Endodermal cell (in vitro differentiated cells): Measurements from ENCODE around the gene RIGI. TPM values are rescaled to one million over a fixed set of nuclear protein-coding genes. Genes with fewer than 3 reads are reported as not detected.
A peak's percentile ranks its signal among the peaks of the same experiment; 100 is the strongest.

Experiments
- DNase-seq: peaks from one replicate; pipeline ENCODE4 v3.0.0-alpha.2; 2017
- H3K27ac ChIP-seq: 2 replicates; pipeline ENCODE4 v1.5.1; 2013; ENCODE audit warnings: mild to moderate bottlenecking, low read depth, low read length, moderate library complexity
- H3K27me3 ChIP-seq: 2 replicates; pipeline ENCODE4 v1.6.1; 2013; ENCODE audit warnings: mild to moderate bottlenecking, low read length, moderate library complexity; ENCODE audit not compliant: insufficient read depth, control insufficient read depth, poor library complexity, severe bottlenecking
- H3K36me3 ChIP-seq: 2 replicates; pipeline ENCODE4 v1.7.0; 2013; ENCODE audit warnings: mild to moderate bottlenecking, low read length, moderate library complexity; ENCODE audit not compliant: control insufficient read depth, insufficient read depth
- H3K4me1 ChIP-seq: one replicate; pipeline ENCODE4 v1.7.0; 2013; ENCODE audit warnings: low read length; ENCODE audit not compliant: control insufficient read depth, insufficient read depth
- H3K4me3 ChIP-seq: 2 replicates; pipeline ENCODE4 v1.5.1; 2013; ENCODE audit warnings: mild to moderate bottlenecking, low read length, moderate library complexity
- H3K9ac ChIP-seq: 2 replicates; pipeline ENCODE4 v1.6.1; 2013; ENCODE audit warnings: mild to moderate bottlenecking, low read length, moderate library complexity; ENCODE audit not compliant: poor library complexity, severe bottlenecking; ENCODE audit errors: extremely low read depth
- H3K9me3 ChIP-seq: 2 replicates; pipeline ENCODE4 v1.6.1; 2013; ENCODE audit warnings: mild to moderate bottlenecking, low read length, moderate library complexity; ENCODE audit not compliant: control insufficient read depth
- H3K27ac Mint-ChIP-seq: 2 replicates; pipeline ENCODE4 v1.8.0; 2020; ENCODE audit warnings: mixed read lengths
- H3K27me3 Mint-ChIP-seq: 2 replicates; pipeline ENCODE4 v1.8.0; 2021; ENCODE audit warnings: mild to moderate bottlenecking, mixed read lengths; ENCODE audit not compliant: insufficient read depth
- H3K36me3 Mint-ChIP-seq: 2 replicates; pipeline ENCODE4 v1.8.0; 2020; ENCODE audit warnings: low read depth, mixed read lengths
- H3K4me1 Mint-ChIP-seq: 2 replicates; pipeline ENCODE4 v1.8.0; 2020; ENCODE audit warnings: mixed read lengths
- H3K4me3 Mint-ChIP-seq: 2 replicates; pipeline ENCODE4 v1.8.0; 2020; ENCODE audit warnings: mild to moderate bottlenecking, moderate library complexity, mixed read lengths
- H3K9me3 Mint-ChIP-seq: 2 replicates; pipeline ENCODE4 v1.8.0; 2020; ENCODE audit warnings: mild to moderate bottlenecking, mixed read lengths
- whole genome bisulfite sequencing, 2 experiments: methylation state at CpG; one replicate each; pipeline versions ENCODE4 v1.1.5 to v1.1.7; 2013; ENCODE audit warnings: missing lambda C conversion rate in 2 of 2, mixed read lengths in 1 of 2; ENCODE audit not compliant: insufficient coverage in 1 of 2, insufficient read length in 1 of 2; 5-methylcytosine and 5-hydroxymethylcytosine counted together
- long read RNA-seq, 4 experiments: library from polyadenylated mRNA in 2 of 4; library from RNA in 1 of 4; library from capped mRNA in 1 of 4; stranded (forward) in 3 of 4; unstranded in 1 of 4; transcript quantifications; one replicate each; pipeline ENCODE4 v2.0.0, GENCODE V29; 2020 to 2021; ENCODE audit warnings: inconsistent platforms in 1 of 4
- polyA plus RNA-seq, 2 experiments: library from polyadenylated mRNA; stranded (reverse); fragments of 50-300 nt; gene quantifications; one replicate each; pipeline ENCODE4 v1.2.3, GENCODE V29; 2013
- total RNA-seq, 2 donors: library from RNA; stranded (reverse); fragmentation: NEBNext Ultra II Directional in 1 of 2; extraction: Animal tissue kit (Norgen Biotek cat#: 25700) in 1 of 2; gene quantifications; 2 replicates in 1 of 2; 3 replicates in 1 of 2; pipeline ENCODE4 v1.2.1, GENCODE V29; 2021
- TF ChIP-seq, protein P1 (sequence below): fragments of 200-600 bp; sonication (generic); conservative IDR thresholded peaks from 2 replicates; pipeline ENCODE4 v1.5.0; 2021; ENCODE audit warnings: antibody characterized with exemption, mild to moderate bottlenecking

RIGI gene
- 10 to 100 TPM in 1 of 2 donors, 1 to 10 TPM in 1; 8.3 to 12.6 TPM for total RNA-seq
- polyA plus RNA-seq (2013, experiment 1 of 2) = 4.5 TPM
- polyA plus RNA-seq (2013, experiment 2 of 2) = 4.8 TPM
- long read RNA-seq, experiment 1, partial matches to known transcripts = 2 of 3 reads
- long read RNA-seq, experiment 1, other reads (novel, unspliced or antisense) = 1 of 3 reads
- long read RNA-seq, experiment 2, full-length matches to known transcripts = 17 of 35 reads
- long read RNA-seq, experiment 2, partial matches to known transcripts = 4 of 35 reads
- long read RNA-seq, experiment 2, other reads (novel, unspliced or antisense) = 14 of 35 reads
- long read RNA-seq, experiment 3, full-length matches to known transcripts = 5 of 51 reads
- long read RNA-seq, experiment 3, partial matches to known transcripts = 37 of 51 reads
- long read RNA-seq, experiment 3, other reads (novel, unspliced or antisense) = 9 of 51 reads
- long read RNA-seq, experiment 4, full-length matches to known transcripts = 6 of 14 reads
- long read RNA-seq, experiment 4, partial matches to known transcripts = 3 of 14 reads
- long read RNA-seq, experiment 4, other reads (novel, unspliced or antisense) = 5 of 14 reads

DNA sequence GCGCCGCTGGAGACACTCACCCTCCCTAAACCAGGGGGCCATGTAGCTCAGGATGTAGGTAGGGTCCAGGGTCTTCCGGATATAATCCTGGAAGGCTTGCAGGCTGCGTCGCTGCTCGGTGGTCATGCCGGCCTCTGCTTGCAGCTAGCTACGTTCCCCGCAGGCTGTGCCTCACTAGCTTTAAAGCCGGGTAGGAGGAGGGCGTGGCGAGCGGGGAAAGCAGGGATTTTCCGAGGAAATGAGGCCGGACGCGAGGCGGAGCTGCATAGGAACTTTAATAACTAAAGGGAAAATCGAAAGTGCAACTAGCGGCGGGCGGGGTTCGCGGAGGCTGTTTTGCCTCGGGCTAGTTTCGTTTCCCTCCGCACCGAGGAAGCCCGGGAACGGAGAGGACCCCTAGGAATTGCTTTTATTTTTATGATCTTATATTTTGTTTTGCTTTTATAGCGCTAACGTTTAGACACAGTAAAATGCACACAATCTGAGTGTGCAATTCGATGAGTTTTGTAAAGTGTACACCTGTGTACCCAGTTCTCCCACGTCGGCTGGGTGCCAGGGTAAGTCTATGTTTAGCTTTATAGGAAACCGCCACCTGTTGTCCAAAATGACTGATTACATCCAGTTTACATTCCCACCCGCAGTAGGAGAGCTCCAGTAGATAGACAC lies at the start of gene RIGI:
RIGI (minus strand) TSS at position 156 of the 666 bp plus-strand sequence; CDS start at position 126, 30 bp downstream.
- Histone ChIP-seq H3K9ac (peak within 1 kb of the TSS; percentile 59), H3K27ac (no peak within 1 kb of the TSS), H3K4me3 (peak within 1 kb of the TSS; percentile 89), H3K9me3 (peaks cover 45% of the 10 kb centered on the region), H3K27me3 (peaks cover 5% of the 10 kb centered on the region), H3K4me1 (no peaks in the 10 kb centered on the region), H3K36me3 (no peaks in the 10 kb centered on the region)
- Mint-ChIP-seq H3K4me1 (peaks cover 5% of the 10 kb centered on the region), H3K36me3 (peaks cover 47% of the 10 kb centered on the region), H3K27ac (peak within 1 kb of the TSS; percentile 95), H3K9me3 (peaks cover 47% of the 10 kb centered on the region), H3K4me3 (peak within 1 kb of the TSS; percentile 87), H3K27me3 (peaks cover 9% of the 10 kb centered on the region)
- peak; percentile 91 for DNase-seq
- TF ChIP-seq, protein P1, sequence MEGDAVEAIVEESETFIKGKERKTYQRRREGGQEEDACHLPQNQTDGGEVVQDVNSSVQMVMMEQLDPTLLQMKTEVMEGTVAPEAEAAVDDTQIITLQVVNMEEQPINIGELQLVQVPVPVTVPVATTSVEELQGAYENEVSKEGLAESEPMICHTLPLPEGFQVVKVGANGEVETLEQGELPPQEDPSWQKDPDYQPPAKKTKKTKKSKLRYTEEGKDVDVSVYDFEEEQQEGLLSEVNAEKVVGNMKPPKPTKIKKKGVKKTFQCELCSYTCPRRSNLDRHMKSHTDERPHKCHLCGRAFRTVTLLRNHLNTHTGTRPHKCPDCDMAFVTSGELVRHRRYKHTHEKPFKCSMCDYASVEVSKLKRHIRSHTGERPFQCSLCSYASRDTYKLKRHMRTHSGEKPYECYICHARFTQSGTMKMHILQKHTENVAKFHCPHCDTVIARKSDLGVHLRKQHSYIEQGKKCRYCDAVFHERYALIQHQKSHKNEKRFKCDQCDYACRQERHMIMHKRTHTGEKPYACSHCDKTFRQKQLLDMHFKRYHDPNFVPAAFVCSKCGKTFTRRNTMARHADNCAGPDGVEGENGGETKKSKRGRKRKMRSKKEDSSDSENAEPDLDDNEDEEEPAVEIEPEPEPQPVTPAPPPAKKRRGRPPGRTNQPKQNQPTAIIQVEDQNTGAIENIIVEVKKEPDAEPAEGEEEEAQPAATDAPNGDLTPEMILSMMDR = peak; percentile 78
- 0 to 1% methylated on average over 18 to 37 of the region's 37 CpGs for WGBS, 2 experiments

DNA sequence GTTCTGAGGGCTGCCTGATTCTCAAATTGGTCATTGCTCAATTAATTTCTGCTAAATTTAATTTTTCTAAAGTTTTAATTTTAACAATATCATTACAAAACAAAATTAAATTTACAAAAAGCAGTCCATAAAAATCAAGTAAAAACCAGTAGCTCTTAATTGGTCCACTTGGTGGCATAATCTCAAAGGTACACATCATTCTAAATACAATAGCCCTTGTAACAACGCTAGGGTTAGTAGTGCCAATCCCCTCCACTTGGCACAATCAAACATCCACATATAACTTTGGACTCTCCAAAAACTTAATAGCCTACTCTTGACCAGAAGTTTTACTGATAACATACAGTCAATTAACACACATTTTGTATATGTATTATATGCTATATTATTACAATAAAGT lies 48.9 kb upstream of the RIGI start:
- Histone ChIP-seq H3K36me3 (peaks cover 2% of the 10 kb centered on the region), H3K4me1 (peaks cover 5% of the 10 kb centered on the region), H3K27ac (no peak overlapping the region), H3K27me3 (no peaks in the 10 kb centered on the region), H3K9ac (no peak overlapping the region), H3K4me3 (no peak overlapping the region), H3K9me3 (no peaks in the 10 kb centered on the region)
- H3K36me3 Mint-ChIP-seq = peaks cover 5% of the 10 kb centered on the region
- DNase-seq = no peak
- H3K4me1 Mint-ChIP-seq = peaks cover 11% of the 10 kb centered on the region
- no peak overlapping the region for H3K27ac Mint-ChIP-seq
- H3K9me3 Mint-ChIP-seq = no peaks in the 10 kb centered on the region
- no peaks in the 10 kb centered on the region for H3K27me3 Mint-ChIP-seq
- 90% methylated on average over 1 of the region's 1 CpG; no CpG with 5 or more reads in 1 of the 2 experiments for WGBS, 2 experiments
- H3K4me3 Mint-ChIP-seq = no peak overlapping the region
- TF ChIP-seq, protein P1 = no peak

DNA sequence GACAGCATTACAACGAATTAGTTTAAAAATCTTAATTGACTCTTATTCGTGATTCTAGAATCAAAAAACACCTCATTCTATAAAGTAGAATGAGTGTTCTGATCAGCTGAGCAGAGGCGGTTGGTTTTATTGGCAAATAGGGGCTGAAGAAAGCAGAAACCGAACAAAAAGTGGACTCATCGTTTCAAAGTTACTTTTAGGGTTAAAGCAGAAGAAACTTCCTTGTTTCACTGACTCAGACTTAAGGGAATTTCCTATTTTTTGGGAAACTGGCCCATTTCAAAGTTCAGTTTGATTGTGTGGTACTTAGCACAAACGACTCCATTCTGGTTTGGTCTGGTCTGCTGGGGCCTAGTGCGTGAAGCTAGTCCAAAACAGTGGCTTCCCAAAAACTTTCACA lies 47.8 kb upstream of the RIGI start:
- Mint-ChIP-seq H3K36me3 (peaks cover 7% of the 10 kb centered on the region), H3K27me3 (no peaks in the 10 kb centered on the region), H3K4me1 (peaks cover 9% of the 10 kb centered on the region), H3K4me3 (peak overlapping the region; percentile 98), H3K9me3 (no peaks in the 10 kb centered on the region), H3K27ac (peak overlapping the region; percentile 99)
- DNase-seq = no peak
- no peak overlapping the region for H3K9ac ChIP-seq
- H3K36me3 ChIP-seq = peaks cover 7% of the 10 kb centered on the region
- 92% methylated on average over 4 to 7 of the region's 7 CpGs for WGBS, 2 experiments
- TF ChIP-seq, protein P1 = no peak
- no peaks in the 10 kb centered on the region for H3K9me3 ChIP-seq
- H3K4me3 ChIP-seq = peak overlapping the region; percentile 95
- no peak overlapping the region for H3K27ac ChIP-seq
- H3K27me3 ChIP-seq = no peaks in the 10 kb centered on the region
- peaks cover 5% of the 10 kb centered on the region for H3K4me1 ChIP-seq
